ENCODE data around the gene PCDHAC2. TPM values are rescaled to one million over a fixed set of nuclear protein-coding genes. Genes with fewer than 3 reads are reported as not detected.

PCDHAC2 gene
- 0.90 and 1.00 TPM in 2 replicates for total RNA-seq
- polyA plus RNA-seq = 0.97 and 1.2 TPM in 2 replicates
- polyA plus RNA-seq (2011; cell fraction: cytosol; rRNA removed) = 0.66 and 0.77 TPM in 2 replicates
- polyA plus RNA-seq (2011; cell fraction: nucleus; rRNA removed) = 0.42 and 0.58 TPM in 2 replicates
- 0.24 and 0.60 TPM in 2 replicates for polyA plus RNA-seq (2012)
- 3.7 and 4.9 TPM in 2 replicates for polyA minus RNA-seq
- polyA minus RNA-seq (2011; cell fraction: cytosol; rRNA and poly(A)+ RNA removed) = not detected
- 1.4 and 1.9 TPM in 2 replicates for polyA minus RNA-seq (2011; cell fraction: nucleus; rRNA and poly(A)+ RNA removed)
- percentile 14 among the genes with signal in this experiment for Bru-seq, nascent RNA
- BruChase-seq, experiment 1, labeled RNA remaining after a 6-hour chase = percentile 29 among the genes with signal in this experiment
- BruChase-seq, experiment 2, labeled RNA remaining after a 2-hour chase = percentile 31 among the genes with signal in this experiment
- long read RNA-seq = 0 reads

- Histone ChIP-seq H3K27me3 (ENCODE audit: control insufficient read depth in 2 of 2, insufficient read depth in 2 of 2, low read length in 2 of 2) (peaks cover 10 to 19% of the 10 kb centered on the region in 2 experiments), H3K9me1 (replicated peaks; ENCODE audit: control insufficient read depth, extremely low read depth, insufficient read depth, low read length) (no peaks in the 10 kb centered on the region), H3K9ac (replicated peaks; ENCODE audit: extremely low read depth, insufficient read depth, low read length) (no peak within 1 kb of the TSS), H3K27ac (ENCODE audit: insufficient read depth, low read depth, low read length) (no peak within 1 kb of the TSS), H3K4me1 (ENCODE audit: control insufficient read depth, extremely low read depth, insufficient read depth, low read length) (peaks cover 4% of the 10 kb centered on the region), H4K20me1 (replicated peaks; ENCODE audit: control insufficient read depth, extremely low read depth, insufficient read depth, low read length) (no peaks in the 10 kb centered on the region), H3K9me3 (replicated peaks; ENCODE audit: control insufficient read depth, insufficient read depth, low read length) (no peaks in the 10 kb centered on the region), H2AFZ (ENCODE audit: low read depth, low read length) (peak within 1 kb of the TSS; percentile 88), H3K4me2 (ENCODE audit: insufficient read depth, low read length) (peak within 1 kb of the TSS; percentile 64), H3K4me3 (replicated peaks in 1 of 3; ENCODE audit: insufficient read depth in 1 of 3, low read depth in 1 of 3, low read length in 3 of 3) (peak within 1 kb of the TSS; percentile 31 to 61 (median 54)), H3K36me3 (ENCODE audit: control insufficient read depth in 2 of 2, extremely low read depth in 1 of 2, insufficient read depth in 2 of 2, low read length in 2 of 2) (no peaks in the 10 kb centered on the region), H3K79me2 (ENCODE audit: control insufficient read depth, insufficient read depth, low read length) (no peaks in the 10 kb centered on the region)
- dilution Hi-C loops (cut with MboI; ENCODE audit: extremely low pct_ligation_motif_present, low sequenced_read_pairs) = no loop called here
- DNase-seq (ENCODE audit: low read depth, low spot score) = peak; percentile 62
- ChIA-PET CTCF (interaction anchor here (1.2 to 1.3 kb wide), 2 partner anchors 9 to 73 kb away, joined by 4 to 5 read pairs; no protein-coding TSS in a partner anchor), POLR2A (no interaction called here)
- FAIRE-seq = peak; percentile 37
- no TSS peak for BruUV-seq (replicated peaks)
- no peak for TF ChIP-seq MYC (IDR thresholded peaks at IDR 0.05; ENCODE audit: low read depth, low read length)
- TF ChIP-seq CTCF (IDR thresholded peaks at IDR 0.05; ENCODE audit: extremely low read depth in 1 of 2, insufficient read depth in 1 of 2, low read depth in 1 of 2, low read length in 2 of 2) = no peak
- TF ChIP-seq FOS (IDR thresholded peaks at IDR 0.05; ENCODE audit: borderline replicate concordance, insufficient read depth, low read length) = no peak
- TF ChIP-seq JUN (IDR thresholded peaks at IDR 0.05; ENCODE audit: borderline replicate concordance, insufficient read depth, insufficient read length, low read depth) = no peak
- intact Hi-C loops (cut with micrococcal nuclease) = loop anchor here (5.0 kb wide), 1 partner anchor 76 kb away; no protein-coding TSS in a partner anchor
Measured at GRCh38 chr5:140966293-140967225, at the start of gene PCDHAC2. TSS of gene PCDHAC2 (plus strand) at chr5:140966476. CDS start at chr5:140966767, 291 bp downstream.
